GM12801 (cell line): ENCODE data around the gene YIF1B.

Source experiments
- CTCF ChIP-seq: IDR thresholded peaks from one replicate; pipeline ENCODE4 v1.5.1; 2011; ENCODE audit warnings: control low read depth; ENCODE audit not compliant: insufficient read length; ENCODE audit errors: extremely low read depth

The YIF1B gene

GRCh38 chr19:38291855-38292254 is 23.9 kb downstream of the YIF1B start:
- no peak for TF ChIP-seq CTCF

- no peak for TF ChIP-seq CTCF
Measured at GRCh38 chr19:38290631-38291147, 25.1 kb downstream of the YIF1B start.

GRCh38 chr19:38289955-38290354 is 25.8 kb downstream of the YIF1B start:
- no peak for TF ChIP-seq CTCF

- no peak for TF ChIP-seq CTCF
Measured at GRCh38 chr19:38288123-38288855, 27.5 kb downstream of the YIF1B start.

- no peak for TF ChIP-seq CTCF
Measured at GRCh38 chr19:38287604-38288003, 28.1 kb downstream of the YIF1B start.

- TF ChIP-seq CTCF = no peak
Measured at GRCh38 chr19:38285567-38285966, 30.2 kb downstream of the YIF1B start.

- no peak for TF ChIP-seq CTCF
Measured at GRCh38 chr19:38284422-38284821, 31.3 kb downstream of the YIF1B start.
